H1 (cell line): Measurements from ENCODE around the gene PTPRT. TPM values are rescaled to one million over a fixed set of nuclear protein-coding genes. Genes with fewer than 3 reads are reported as not detected.

Source experiments
- CTCF ChIA-PET: fragments of 300-600 bp; sonication (Branson Sonifier 250); formaldehyde crosslinking; loops from one replicate; lab custom pipeline; 2021; ENCODE audit not compliant: partially characterized antibody; lab: Charles Lee
- POLR2A ChIA-PET: fragments of 300-600 bp; sonication (Branson Sonifier 250); formaldehyde crosslinking; loops from one replicate; lab custom pipeline; 2021; ENCODE audit warnings: inconsistent platforms; ENCODE audit not compliant: partially characterized antibody; lab: Charles Lee
- DNase-seq, 2 experiments: peaks; one replicate each; pipeline versions ENCODE4 v3.0.0 to v3.0.0-alpha.2; 2010 to 2022; ENCODE audit warnings: low spot score in 2 of 2, low read depth in 1 of 2, mixed read lengths in 1 of 2
- FAIRE-seq: peaks from 2 replicates; lab custom pipeline; 2011; peaks lifted over from hg19 to GRCh38; lab: Jason Lieb, UNC
- H2AFZ ChIP-seq: 2 replicates; pipeline ENCODE4 v1.8.1; 2012; ENCODE audit warnings: low read length, inconsistent platforms
- H2AK5ac ChIP-seq: 2 replicates; pipeline ENCODE4 v1.6.1; 2013; ENCODE audit warnings: low read depth, low read length
- H2BK120ac ChIP-seq: replicated peaks from 2 replicates; pipeline ENCODE3; 2013; ENCODE audit warnings: low read depth, low read length, inconsistent platforms
- H2BK12ac ChIP-seq: 2 replicates; pipeline ENCODE4 v1.6.1; 2013; ENCODE audit warnings: low read depth, low read length
- H2BK15ac ChIP-seq: 2 replicates; pipeline ENCODE4 v1.6.1; 2013; ENCODE audit warnings: low read length
- H2BK20ac ChIP-seq: 2 replicates; pipeline ENCODE4 v1.6.1; 2013; ENCODE audit warnings: low read length
- H2BK5ac ChIP-seq: 2 replicates; pipeline ENCODE4 v1.6.1; 2013; ENCODE audit warnings: low read depth, low read length
- H3K14ac ChIP-seq: 2 replicates; pipeline ENCODE4 v1.6.1; 2013; ENCODE audit warnings: inconsistent platforms; ENCODE audit not compliant: insufficient read length
- H3K18ac ChIP-seq: 2 replicates; pipeline ENCODE4 v1.6.1; 2013; ENCODE audit warnings: low read length; ENCODE audit errors: extremely low read depth
- H3K23ac ChIP-seq: 2 replicates; pipeline ENCODE4 v1.6.1; 2013; ENCODE audit warnings: inconsistent platforms; ENCODE audit not compliant: insufficient read length
- H3K23me2 ChIP-seq: 2 replicates; pipeline ENCODE4 v1.6.1; 2013; ENCODE audit warnings: low read depth, low read length
- H3K27ac ChIP-seq: 2 replicates; pipeline ENCODE4 v1.6.1; 2011; ENCODE audit warnings: low read depth, low read length, inconsistent platforms
- H3K27me3 ChIP-seq, 4 experiments: replicated peaks in 1 of 4; 1 replicate in 1 of 4; 2 replicates in 3 of 4; pipeline versions ENCODE4 v1.6.1 to v1.8.1; 2011 to 2013; ENCODE audit warnings: low read length in 3 of 4, mild to moderate bottlenecking in 3 of 4, inconsistent platforms in 2 of 4, mixed read lengths in 2 of 4, moderate library complexity in 1 of 4; ENCODE audit not compliant: control insufficient read depth in 3 of 4, insufficient read depth in 3 of 4; ENCODE audit errors: extremely low read depth in 1 of 4
- H3K36me3 ChIP-seq, 4 experiments: 2 replicates each; pipeline versions ENCODE4 v1.6.1 to v1.8.1; 2011 to 2013; ENCODE audit warnings: mild to moderate bottlenecking in 4 of 4, low read length in 3 of 4, moderate library complexity in 2 of 4, control low read depth in 1 of 4, inconsistent platforms in 1 of 4; ENCODE audit not compliant: insufficient read depth in 4 of 4, control insufficient read depth in 2 of 4
- H3K4ac ChIP-seq: replicated peaks from 2 replicates; pipeline ENCODE3; 2013; ENCODE audit warnings: low read length, low read depth, mixed read lengths, inconsistent platforms; ENCODE audit not compliant: insufficient read length
- H3K4me1 ChIP-seq, 4 experiments: replicated peaks in 1 of 4; 1 replicate in 1 of 4; 2 replicates in 3 of 4; pipeline versions ENCODE4 v1.6.1 to v1.8.1; 2011 to 2013; ENCODE audit warnings: low read length in 3 of 4, inconsistent platforms in 2 of 4, mixed read lengths in 1 of 4; ENCODE audit not compliant: insufficient read depth in 4 of 4, control insufficient read depth in 3 of 4
- H3K4me2 ChIP-seq, 2 experiments: 2 replicates each; pipeline versions ENCODE4 v1.6.1 to v1.8.1; 2011 to 2013; ENCODE audit warnings: low read depth in 2 of 2, low read length in 2 of 2, control low read depth in 1 of 2, inconsistent platforms in 1 of 2, mild to moderate bottlenecking in 1 of 2; ENCODE audit not compliant: insufficient read depth in 1 of 2
- H3K4me3 ChIP-seq, 4 experiments: fragments of 200-600, 300-600 bp in 1 of 4; sonication (generic), shearing (Covaris generic), sonication (Bioruptor Twin) in 1 of 4; 2 replicates each; pipeline versions ENCODE4 v1.5.1 to v1.8.1; 2011 to 2016; ENCODE audit warnings: low read length in 4 of 4, low read depth in 3 of 4, control low read depth in 2 of 4, inconsistent platforms in 2 of 4, mild to moderate bottlenecking in 2 of 4, mixed read lengths in 1 of 4, moderate library complexity in 1 of 4; ENCODE audit not compliant: insufficient read depth in 2 of 4; ENCODE audit errors: extremely low read depth in 1 of 4
- H3K56ac ChIP-seq: replicated peaks from 2 replicates; pipeline ENCODE3; 2013; ENCODE audit warnings: low read depth, mild to moderate bottlenecking, mixed read lengths, low read length, inconsistent platforms; ENCODE audit not compliant: insufficient read length
- H3K79me1 ChIP-seq: 2 replicates; pipeline ENCODE4 v1.6.1; 2013; ENCODE audit warnings: low read depth, low read length, control low read depth
- H3K79me2 ChIP-seq, 2 experiments: 2 replicates each; pipeline versions ENCODE4 v1.6.1 to v1.8.1; 2012 to 2013; ENCODE audit warnings: low read length in 2 of 2, mild to moderate bottlenecking in 2 of 2, inconsistent platforms in 1 of 2; ENCODE audit not compliant: insufficient read depth in 2 of 2, control insufficient read depth in 1 of 2
- H3K9ac ChIP-seq, 4 experiments: replicated peaks in 1 of 4; 1 replicate in 1 of 4; 2 replicates in 3 of 4; pipeline versions ENCODE4 v1.6.1 to v1.8.1; 2011 to 2013; ENCODE audit warnings: low read depth in 3 of 4, low read length in 3 of 4, control low read depth in 2 of 4, mild to moderate bottlenecking in 2 of 4, moderate library complexity in 2 of 4, inconsistent platforms in 1 of 4; ENCODE audit errors: extremely low read depth in 1 of 4
- H3K9me3 ChIP-seq, 2 experiments: 2 replicates each; pipeline versions ENCODE4 v1.6.1 to v1.8.1; 2012 to 2013; ENCODE audit warnings: mild to moderate bottlenecking in 2 of 2, moderate library complexity in 2 of 2, control low read depth in 1 of 2, inconsistent platforms in 1 of 2, low read depth in 1 of 2, low read length in 1 of 2, mixed read lengths in 1 of 2; ENCODE audit not compliant: insufficient read depth in 2 of 2
- H4K20me1 ChIP-seq, 2 experiments: replicated peaks in 1 of 2; 2 replicates each; pipeline versions ENCODE3 to v1.8.1; 2011 to 2013; ENCODE audit warnings: inconsistent platforms in 2 of 2, low read length in 2 of 2, mild to moderate bottlenecking in 1 of 2; ENCODE audit not compliant: insufficient read depth in 2 of 2, control insufficient read depth in 1 of 2
- H4K5ac ChIP-seq: 2 replicates; pipeline ENCODE4 v1.6.1; 2013; ENCODE audit warnings: low read length, low read depth, mixed read lengths, inconsistent platforms; ENCODE audit not compliant: insufficient read length
- H4K8ac ChIP-seq: 2 replicates; pipeline ENCODE4 v1.8.0; 2013; ENCODE audit warnings: mild to moderate bottlenecking, moderate library complexity, low read length, inconsistent platforms; ENCODE audit not compliant: insufficient read depth; ENCODE audit errors: extremely low read depth
- H4K91ac ChIP-seq: replicated peaks from 2 replicates; pipeline ENCODE3; 2013; ENCODE audit warnings: low read length, mixed read lengths, inconsistent platforms; ENCODE audit not compliant: insufficient read length
- ASH2L ChIP-seq: fragments of 200-600, 300-600 bp; sonication (generic); IDR thresholded peaks from one replicate; pipeline ENCODE4 v1.7.1; 2017; ENCODE audit warnings: low read length
- CBX8 ChIP-seq: fragments of 300-800, 300-1000 bp; sonication (generic); IDR thresholded peaks from 2 replicates; pipeline ENCODE4 v1.7.1; 2016; ENCODE audit warnings: low read depth, low read length, borderline replicate concordance
- EZH2 ChIP-seq: fragments of 200-600 bp; sonication (generic); IDR thresholded peaks from 2 replicates; pipeline ENCODE4 v1.7.1; 2012; ENCODE audit warnings: low read depth, mild to moderate bottlenecking, moderate library complexity, low read length, inconsistent platforms; ENCODE audit not compliant: severe bottlenecking
- HDAC2 ChIP-seq, 2 experiments: fragments of 300-600 bp in 1 of 2; sonication (generic) in 1 of 2; IDR thresholded peaks; 2 replicates each; pipeline ENCODE4 v1.6.1; 2011 to 2012; ENCODE audit warnings: low read depth in 2 of 2, low read length in 2 of 2, mild to moderate bottlenecking in 2 of 2, moderate library complexity in 2 of 2, borderline replicate concordance in 1 of 2, inconsistent platforms in 1 of 2
- JUN ChIP-seq: IDR thresholded peaks from 2 replicates; pipeline ENCODE4 v1.6.1; 2011; ENCODE audit warnings: low read depth, mild to moderate bottlenecking, improper control_type of control experiment, low read length
- KDM1A ChIP-seq: fragments of 200-600, 300-600 bp; sonication (generic); IDR thresholded peaks from 2 replicates; pipeline ENCODE4 v1.7.1; 2016; ENCODE audit warnings: mild to moderate bottlenecking, low read length, borderline replicate concordance
- NANOG ChIP-seq: IDR thresholded peaks from 2 replicates; pipeline ENCODE4 v1.6.1; 2011; ENCODE audit warnings: low read length, low read depth, mild to moderate bottlenecking, inconsistent platforms; ENCODE audit not compliant: insufficient read depth, poor library complexity, severe bottlenecking
- RBBP5 ChIP-seq: IDR thresholded peaks from 2 replicates; pipeline ENCODE4 v1.7.1; 2012; ENCODE audit warnings: low read depth, mild to moderate bottlenecking, inconsistent platforms, low read length, moderate library complexity, borderline replicate concordance
- RXRA ChIP-seq: IDR thresholded peaks from 2 replicates; pipeline ENCODE4 v1.6.1; 2011; ENCODE audit warnings: low read depth, mild to moderate bottlenecking, low read length, moderate library complexity; ENCODE audit not compliant: insufficient read depth
- SIRT6 ChIP-seq: IDR thresholded peaks from one replicate; pipeline ENCODE4 v1.7.1; 2012; ENCODE audit warnings: low read length, inconsistent platforms
- SP1 ChIP-seq: IDR thresholded peaks from 2 replicates; pipeline ENCODE4 v1.6.1; 2011; ENCODE audit warnings: low read depth, low read length
- SP4 ChIP-seq: IDR thresholded peaks from 2 replicates; pipeline ENCODE4 v1.6.1; 2012; ENCODE audit warnings: low read length, inconsistent platforms
- WGBS, 2 experiments: shearing (Covaris generic) in 1 of 2; methylation state at CpG; one replicate each; pipeline versions ENCODE4 v1.1.6 to v1.1.7; 2013 to 2015; ENCODE audit warnings: low lambda C conversion rate in 2 of 2, mixed read lengths in 2 of 2, inconsistent platforms in 1 of 2, low coverage in 1 of 2, missing lambda C conversion rate in 1 of 2; ENCODE audit not compliant: insufficient replicate concordance in 2 of 2, insufficient coverage in 1 of 2, insufficient read length in 1 of 2; ENCODE audit errors: extremely low coverage in 1 of 2, missing lambda C conversion rate in 1 of 2; 5-methylcytosine and 5-hydroxymethylcytosine counted together
- polyA plus RNA-seq, 7 experiments: library from polyadenylated mRNA; depleted of rRNA in 3 of 7; stranded (reverse) in 5 of 7; unstranded in 2 of 7; fragments of >200 nt in 5 of 7; fragments of 200-250 nt in 2 of 7; gene quantifications; 1 replicate in 5 of 7; 2 replicates in 1 of 7; 4 replicates in 1 of 7; pipeline versions ENCODE4 v1.2.1 to v1.2.3, GENCODE V29; 2011 to 2013; ENCODE audit warnings: missing spikeins in 2 of 7, mixed read lengths in 2 of 7
- total RNA-seq: library from RNA; stranded (reverse); fragmentation: NEBNext Ultra II Directional; extraction: Animal tissue kit (Norgen Biotek cat#: 25700); gene quantifications from 2 replicates; pipeline ENCODE4 v1.2.1, GENCODE V29; 2021
- TF ChIP-seq, protein P1 (sequence below): IDR thresholded peaks from 2 replicates; pipeline ENCODE4 v1.6.1; 2012; ENCODE audit warnings: low read length, inconsistent platforms

PTPRT gene
- total and polyA plus RNA-seq, 2 of the 8 experiments (the other 6 are each of a cell fraction or from before 2014, with no cell fraction given): 0.33 to 1.8 TPM

DNA sequence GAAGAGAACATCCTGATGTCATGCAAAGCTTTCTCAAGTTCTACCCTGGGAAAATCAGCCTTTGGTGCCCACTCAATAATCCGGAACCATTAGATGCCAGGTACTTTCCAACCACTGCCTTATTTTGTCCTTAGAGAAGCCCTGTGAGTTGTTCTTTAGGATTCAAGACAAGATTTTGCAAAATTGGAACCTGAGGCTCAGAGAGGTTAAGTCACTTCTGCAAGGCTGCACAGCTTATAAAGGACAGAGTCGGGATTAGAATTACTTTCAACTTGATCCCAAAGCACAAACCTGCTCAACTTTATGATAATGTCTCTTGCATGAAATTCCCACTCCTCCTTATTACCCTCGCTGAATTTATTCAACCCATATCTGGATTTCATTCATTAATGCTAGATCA, 287.2 kb downstream of the PTPRT start:
- no peaks in the 10 kb centered on the region for H3K4me1 ChIP-seq
- no peaks in the 10 kb centered on the region for H3K79me2 ChIP-seq
- no peak overlapping the region for H3K4ac ChIP-seq
- H4K91ac ChIP-seq: no peak overlapping the region
- TF ChIP-seq HDAC2 (IDR thresholded peaks at IDR 0.05; ENCODE audit: borderline replicate concordance in 1 of 2, low read depth in 2 of 2, low read length in 2 of 2): peak in 1 of 2 experiments; percentile 67; a peak in 1 of 4 replicates
- no peak for TF ChIP-seq SP1
- TF ChIP-seq, protein P1, sequence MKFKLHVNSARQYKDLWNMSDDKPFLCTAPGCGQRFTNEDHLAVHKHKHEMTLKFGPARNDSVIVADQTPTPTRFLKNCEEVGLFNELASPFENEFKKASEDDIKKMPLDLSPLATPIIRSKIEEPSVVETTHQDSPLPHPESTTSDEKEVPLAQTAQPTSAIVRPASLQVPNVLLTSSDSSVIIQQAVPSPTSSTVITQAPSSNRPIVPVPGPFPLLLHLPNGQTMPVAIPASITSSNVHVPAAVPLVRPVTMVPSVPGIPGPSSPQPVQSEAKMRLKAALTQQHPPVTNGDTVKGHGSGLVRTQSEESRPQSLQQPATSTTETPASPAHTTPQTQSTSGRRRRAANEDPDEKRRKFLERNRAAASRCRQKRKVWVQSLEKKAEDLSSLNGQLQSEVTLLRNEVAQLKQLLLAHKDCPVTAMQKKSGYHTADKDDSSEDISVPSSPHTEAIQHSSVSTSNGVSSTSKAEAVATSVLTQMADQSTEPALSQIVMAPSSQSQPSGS: no peak
- no peak for TF ChIP-seq CBX8
- no peak for TF ChIP-seq SP4
- no peak for TF ChIP-seq EZH2
- TF ChIP-seq ASH2L: no peak
- TF ChIP-seq NANOG: no peak
- TF ChIP-seq SIRT6: no peak
- TF ChIP-seq KDM1A: peak; percentile 51; the same call in 1 of the 2 replicates
- TF ChIP-seq JUN: no peak
- TF ChIP-seq RXRA: no peak
- no peak for TF ChIP-seq RBBP5
- ChIA-PET CTCF (interaction anchor here (0.6 kb wide), 2 partner anchors 24 to 1886 kb away, joined by 3 read pairs; no protein-coding TSS in a partner anchor), POLR2A (no interaction called here)
- no peak overlapping the region for H2BK120ac ChIP-seq
- DNase-seq: no peak
- no peak overlapping the region for H3K4me2 ChIP-seq
- no peak overlapping the region for H3K23ac ChIP-seq
- no peak overlapping the region for H3K4me3 ChIP-seq
- no peaks in the 10 kb centered on the region for H4K20me1 ChIP-seq
- no peak overlapping the region for H2BK15ac ChIP-seq
- FAIRE-seq: no peak
- no peaks in the 10 kb centered on the region for H3K23me2 ChIP-seq
- H4K5ac ChIP-seq: no peak overlapping the region
- no peak overlapping the region for H2BK12ac ChIP-seq
- H4K8ac ChIP-seq: no peak overlapping the region
- H3K27me3 ChIP-seq: no peaks in the 10 kb centered on the region
- no peak overlapping the region for H3K14ac ChIP-seq
- no peak overlapping the region for H3K27ac ChIP-seq
- H3K9ac ChIP-seq: no peak overlapping the region
- H3K36me3 ChIP-seq: no peaks in the 10 kb centered on the region
- no peak overlapping the region for H2AFZ ChIP-seq
- 81% methylated on average over 3 of the region's 3 CpGs; no CpG with 5 or more reads in 1 of the 2 experiments for WGBS, 2 experiments
- H3K79me1 ChIP-seq: no peaks in the 10 kb centered on the region
- no peak overlapping the region for H3K56ac ChIP-seq
- no peaks in the 10 kb centered on the region for H3K9me3 ChIP-seq
- no peak overlapping the region for H3K18ac ChIP-seq
- H2BK5ac ChIP-seq: no peak overlapping the region
- H2BK20ac ChIP-seq: no peak overlapping the region
- no peak overlapping the region for H2AK5ac ChIP-seq
